DMS79 (cell line): ENCODE data around the gene EHHADH.
"Not testable (repeated sequence)": the region's sequence is repeated elsewhere in the genome, so short reads cannot be mapped to it uniquely, and the experiment has no call there.

Experiments used
- DNase-seq: peaks from one replicate; lab custom pipeline; 2025; lab: John Stamatoyannopoulos, UW

The EHHADH gene

DNA sequence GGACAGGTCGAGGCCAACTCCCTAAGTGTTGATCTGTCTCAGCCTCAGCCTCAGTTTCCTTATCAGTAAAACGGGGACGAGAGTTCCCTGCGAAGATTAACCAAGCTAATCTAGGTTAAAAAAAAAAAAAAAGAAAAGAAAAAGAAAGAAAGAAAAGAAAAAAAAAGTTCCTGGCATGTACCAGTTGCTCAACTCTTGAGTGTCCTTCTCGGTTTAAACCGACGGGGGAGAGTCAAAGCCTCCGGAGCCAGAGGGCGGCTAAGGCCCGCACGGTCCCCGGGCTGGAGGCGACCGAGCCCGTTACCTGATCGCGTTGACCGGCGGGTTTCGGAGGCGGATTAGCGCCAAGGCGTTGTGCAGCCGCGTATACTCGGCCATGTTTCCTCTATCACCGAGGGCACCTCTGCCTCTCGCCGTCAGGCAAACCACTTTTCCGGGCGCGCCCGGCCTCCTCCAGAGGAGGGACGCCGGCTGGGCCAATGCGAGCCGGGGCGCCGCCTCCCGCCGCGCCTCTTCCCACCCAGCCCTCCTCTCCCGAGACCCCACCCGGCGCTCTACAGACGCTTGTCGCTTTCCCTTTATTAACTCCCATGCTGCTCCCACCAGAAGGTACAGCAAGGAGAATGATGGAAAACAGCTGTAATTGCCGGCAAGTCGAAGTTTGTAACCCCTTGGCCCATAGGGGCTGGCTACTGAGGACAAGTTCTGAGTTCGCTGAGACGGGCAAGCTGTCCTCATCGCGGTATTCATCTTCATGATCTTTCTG is at the start of gene EHHADH:
Gene EHHADH, minus strand, starts transcription at position 405 of the 766 bp plus-strand sequence. Its CDS starts 27 bp downstream, at position 378.
- peak; percentile 34 for DNase-seq

DNA sequence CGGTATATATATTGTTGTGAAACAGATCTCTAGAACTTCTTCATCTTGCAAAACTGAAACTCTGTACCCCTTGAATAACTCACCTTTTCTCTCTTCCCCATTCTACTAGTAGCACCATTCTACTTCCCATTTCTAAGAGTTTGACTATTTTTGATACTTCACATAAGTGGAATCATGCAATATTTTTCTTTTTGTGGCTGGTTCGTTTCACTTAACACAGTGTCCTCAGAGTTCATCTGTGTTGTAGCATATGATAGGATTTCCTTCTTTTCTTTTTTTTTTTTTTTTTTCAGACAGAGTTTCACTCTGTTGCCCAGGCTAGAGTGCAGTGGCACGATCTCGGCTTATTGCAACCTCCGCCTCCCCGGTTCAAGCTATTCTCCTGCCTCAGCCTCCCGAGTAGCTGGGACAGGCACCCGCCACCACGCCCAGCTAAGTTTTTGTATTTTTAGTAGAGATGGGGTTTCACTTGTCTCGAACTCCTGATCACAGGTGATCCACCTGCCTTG is 46.1 kb upstream of the EHHADH start:
- DNase-seq, result not testable (repeated sequence)

DNA sequence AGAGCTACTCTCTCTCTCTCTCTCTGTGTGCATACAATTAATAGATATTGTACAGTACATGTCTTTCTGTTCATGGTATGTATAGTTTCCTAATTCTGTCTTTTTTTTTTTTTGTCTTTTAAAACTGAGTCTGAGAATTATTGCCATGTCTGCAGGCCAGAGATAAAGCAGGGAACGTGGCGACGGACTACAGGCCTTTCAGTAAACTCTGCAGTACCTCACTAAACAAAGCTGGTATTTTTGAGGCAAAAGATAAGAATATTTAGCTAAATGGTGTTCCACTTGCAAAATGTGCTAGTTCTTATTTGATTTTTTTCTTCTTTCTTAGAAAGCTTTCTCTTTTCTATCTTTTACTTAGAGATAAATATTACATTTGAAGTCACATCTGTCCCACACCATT is 44.0 kb upstream of the EHHADH start:
- no peak for DNase-seq

DNA sequence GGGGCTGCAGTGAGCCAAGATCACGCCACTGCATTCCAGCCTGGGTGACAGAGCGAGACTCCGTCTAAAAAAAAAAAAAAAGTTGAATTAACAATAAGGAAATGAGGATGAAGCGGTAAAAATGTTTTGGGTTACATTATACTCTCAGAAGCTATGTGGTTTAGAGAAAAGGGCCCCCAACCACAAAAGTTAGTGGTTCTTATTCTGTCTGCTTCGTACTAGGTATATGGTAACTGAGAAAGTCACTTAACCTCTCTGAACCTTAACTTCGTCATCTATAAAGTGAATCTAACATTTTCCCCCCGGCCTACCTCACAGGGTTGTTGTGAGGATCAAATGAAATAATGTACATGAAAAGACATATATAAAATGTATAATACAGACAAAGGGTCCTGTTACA is 38.4 kb upstream of the EHHADH start:
- no peak for DNase-seq

DNA sequence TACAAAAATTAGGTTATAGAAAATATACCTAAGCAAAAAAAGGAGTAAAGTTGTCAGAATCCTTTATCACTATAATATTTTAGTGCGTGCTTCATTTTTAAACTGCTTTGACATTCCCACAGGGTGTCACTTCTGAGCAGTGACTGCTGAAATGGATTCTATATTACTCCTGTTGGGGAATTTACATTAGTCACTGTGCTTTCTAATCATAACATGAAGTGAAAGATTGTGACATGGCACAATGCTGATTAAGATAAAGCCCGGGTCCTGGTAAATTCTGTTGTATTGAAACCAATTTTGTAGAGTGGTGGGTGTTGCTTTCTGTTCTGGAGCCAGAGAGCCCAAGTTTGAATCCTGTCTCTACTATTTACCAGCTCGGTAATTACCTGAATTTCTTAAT is 36.4 kb upstream of the EHHADH start:
- DNase-seq, result no peak

DNA sequence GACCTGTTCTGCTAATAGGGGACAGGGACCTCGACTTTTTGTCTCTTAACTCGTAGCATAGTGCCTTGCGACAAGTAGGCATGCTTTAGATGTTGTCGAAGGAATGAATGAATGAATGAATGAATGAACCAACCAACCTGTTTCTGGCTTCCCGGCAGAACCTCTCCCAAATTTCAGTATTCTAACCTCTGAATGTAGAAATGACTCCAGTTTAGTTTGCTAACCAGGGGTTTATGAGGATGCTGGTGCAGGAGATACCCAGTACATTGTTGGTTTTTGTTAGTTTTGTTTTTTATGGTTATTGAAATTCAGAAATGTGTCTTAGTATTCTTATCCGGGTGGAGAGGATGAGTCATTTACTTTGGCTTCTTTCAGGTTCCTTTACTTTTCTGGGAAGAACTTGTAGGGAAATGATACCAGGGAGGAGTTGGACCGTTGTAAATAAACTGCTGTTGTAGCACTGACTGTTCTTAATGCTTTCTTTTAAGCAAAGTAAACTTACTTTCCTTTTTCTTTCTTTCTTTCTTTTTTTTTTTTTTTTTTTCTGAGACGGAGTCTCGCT is 29.6 kb upstream of the EHHADH start:
- DNase-seq, result no peak

DNA sequence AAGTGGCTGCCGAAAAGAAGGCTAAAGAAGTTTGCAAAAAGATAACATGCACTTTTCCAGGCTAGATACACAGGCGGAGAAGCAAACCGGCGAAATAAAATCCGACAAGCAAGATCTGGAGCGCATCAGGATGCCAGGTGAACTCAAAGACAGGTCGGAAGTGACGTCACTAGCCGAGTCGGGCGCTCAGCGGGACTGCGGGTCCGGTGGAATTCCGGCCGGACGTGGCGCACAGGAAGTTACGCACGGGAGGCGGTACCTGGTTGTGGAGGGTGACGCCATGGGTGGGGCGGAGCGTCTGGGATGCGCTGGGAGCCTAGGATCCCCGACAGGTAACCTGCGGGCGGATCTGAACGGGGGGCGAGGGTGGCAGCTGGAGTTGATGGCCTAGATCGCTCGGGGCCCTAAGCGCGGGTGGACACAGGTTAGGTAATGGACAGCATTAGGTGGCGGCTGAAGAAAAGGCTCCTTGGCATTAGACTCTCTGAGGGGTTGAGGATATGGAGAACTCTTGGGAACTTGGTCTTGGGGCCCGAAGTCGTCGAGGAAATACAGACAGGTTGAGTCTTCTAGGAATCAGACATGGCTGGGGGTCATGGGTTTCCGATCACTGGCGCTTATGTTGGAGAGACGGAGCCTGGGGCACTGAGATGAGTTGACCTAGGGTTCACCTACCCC is 29.0 kb upstream of the EHHADH start:
- DNase-seq, result peak; percentile 94

DNA sequence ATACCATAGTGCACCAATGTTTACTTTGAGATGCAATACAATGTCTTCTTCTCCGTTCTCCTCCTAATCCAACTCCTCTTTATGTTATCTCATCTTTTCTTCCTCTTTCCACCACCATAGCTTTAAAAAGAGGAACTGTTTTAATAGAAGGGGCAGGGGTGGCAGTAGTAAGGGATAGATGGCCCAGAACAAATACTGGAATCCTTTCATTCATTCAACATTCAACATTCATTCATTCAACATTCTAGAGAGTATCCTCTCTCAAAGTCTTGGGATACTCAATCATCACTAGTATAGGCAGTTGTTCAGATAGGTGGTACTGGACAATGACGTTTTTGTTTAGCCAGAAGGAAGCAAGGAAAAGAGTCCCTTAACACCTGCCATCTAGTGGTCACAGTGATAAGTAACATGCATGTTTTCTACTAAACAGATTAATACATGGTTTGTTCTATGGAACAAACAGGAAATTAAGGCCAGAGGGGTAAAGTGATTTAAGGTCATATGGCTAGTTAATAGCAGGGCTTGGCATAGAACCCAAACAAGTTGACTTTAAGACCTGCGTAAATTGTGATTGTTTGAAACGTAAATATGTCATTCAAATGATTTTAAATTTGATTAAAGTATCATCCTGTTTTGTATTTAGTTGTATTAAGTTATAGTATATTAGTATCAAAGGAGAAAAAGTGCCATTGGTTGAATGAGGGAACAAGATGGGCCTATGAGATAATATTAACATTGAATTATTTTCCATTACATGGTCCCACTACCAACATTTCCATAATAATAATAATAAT is 26.9 kb upstream of the EHHADH start:
- DNase-seq, result peak; percentile 6

DNA sequence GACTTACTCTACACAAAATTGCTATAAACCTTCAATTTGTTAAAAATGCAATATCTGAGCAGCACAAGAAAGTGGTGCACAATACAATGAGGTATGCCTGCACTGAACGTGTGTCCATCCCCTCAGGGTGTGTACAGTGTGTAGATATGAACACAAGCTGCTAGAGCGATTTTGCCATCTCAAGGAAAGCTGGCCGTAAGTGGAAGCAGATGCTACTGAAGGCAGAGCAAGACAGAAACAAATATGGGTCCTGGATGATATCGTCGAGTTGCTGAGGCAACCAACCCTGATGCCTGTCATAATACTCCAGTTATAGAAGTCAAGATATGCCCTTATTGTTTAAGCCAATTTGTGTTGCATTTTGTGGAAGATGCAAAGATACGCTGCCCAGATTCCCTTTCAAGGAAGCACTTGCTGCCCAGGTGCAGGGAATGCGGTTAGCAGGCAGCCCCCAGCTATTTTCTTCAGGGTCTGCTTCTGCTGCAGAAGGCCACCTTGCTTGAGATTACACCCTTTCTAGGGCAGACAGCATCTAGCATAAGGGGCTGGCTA is 25.8 kb upstream of the EHHADH start:
- DNase-seq, result no peak

DNA sequence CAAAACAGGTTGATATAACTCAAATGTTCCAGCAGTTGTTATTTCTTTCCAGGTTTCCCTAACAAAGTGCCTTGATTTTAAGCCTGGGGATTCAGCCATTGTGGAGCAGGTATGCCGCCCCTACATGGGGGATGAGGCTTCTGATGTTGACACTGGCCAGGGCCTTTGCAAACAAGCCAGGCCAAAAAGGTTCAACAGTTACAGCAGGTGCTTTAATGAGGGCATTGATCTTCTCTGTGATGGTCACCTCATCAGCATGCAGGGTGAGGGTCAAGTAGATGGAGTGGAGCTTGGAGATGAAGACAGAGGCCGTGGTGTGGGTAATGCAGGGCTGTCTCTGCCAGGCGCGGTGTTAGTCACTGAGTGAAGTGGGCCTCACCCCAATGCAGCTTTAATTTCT is 22.6 kb upstream of the EHHADH start:
- DNase-seq, result no peak

DNA sequence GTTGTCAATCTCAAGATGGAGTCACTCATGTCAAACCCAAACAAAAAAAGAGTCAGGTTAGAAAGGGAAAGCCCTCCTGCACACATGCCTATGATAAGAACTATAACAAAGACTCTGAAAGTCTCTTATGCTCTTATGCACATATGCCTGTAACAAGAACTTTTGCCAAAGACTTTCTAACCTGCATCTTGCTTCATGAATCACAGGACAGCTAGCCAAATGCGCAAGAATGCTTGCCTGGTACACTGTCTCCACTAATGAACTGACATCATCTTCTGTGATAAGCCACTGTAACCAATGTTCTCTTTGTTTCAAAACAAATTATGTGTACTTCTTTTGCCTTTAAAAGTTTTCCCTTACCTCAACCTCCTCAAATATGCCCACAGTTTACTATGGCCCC is 18.2 kb upstream of the EHHADH start:
- DNase-seq, result no peak

DNA sequence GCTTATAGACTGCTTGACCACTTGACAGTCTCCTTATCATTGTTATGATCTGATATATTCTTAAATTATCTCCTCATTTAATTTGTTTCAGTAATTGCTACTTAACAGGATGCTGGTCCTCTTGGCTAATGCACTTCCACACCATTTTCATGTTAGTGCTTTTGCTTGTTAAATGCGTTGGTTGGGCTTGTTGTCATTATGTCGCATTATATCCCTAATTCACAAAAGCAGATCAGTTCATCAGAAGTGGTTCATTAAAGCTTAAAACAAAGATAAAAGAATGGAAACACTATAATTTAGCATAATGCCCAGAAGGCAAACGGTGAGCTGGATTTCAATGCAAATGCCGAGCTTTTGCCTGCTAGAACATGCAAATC is 17.1 kb upstream of the EHHADH start:
- no peak for DNase-seq

DNA sequence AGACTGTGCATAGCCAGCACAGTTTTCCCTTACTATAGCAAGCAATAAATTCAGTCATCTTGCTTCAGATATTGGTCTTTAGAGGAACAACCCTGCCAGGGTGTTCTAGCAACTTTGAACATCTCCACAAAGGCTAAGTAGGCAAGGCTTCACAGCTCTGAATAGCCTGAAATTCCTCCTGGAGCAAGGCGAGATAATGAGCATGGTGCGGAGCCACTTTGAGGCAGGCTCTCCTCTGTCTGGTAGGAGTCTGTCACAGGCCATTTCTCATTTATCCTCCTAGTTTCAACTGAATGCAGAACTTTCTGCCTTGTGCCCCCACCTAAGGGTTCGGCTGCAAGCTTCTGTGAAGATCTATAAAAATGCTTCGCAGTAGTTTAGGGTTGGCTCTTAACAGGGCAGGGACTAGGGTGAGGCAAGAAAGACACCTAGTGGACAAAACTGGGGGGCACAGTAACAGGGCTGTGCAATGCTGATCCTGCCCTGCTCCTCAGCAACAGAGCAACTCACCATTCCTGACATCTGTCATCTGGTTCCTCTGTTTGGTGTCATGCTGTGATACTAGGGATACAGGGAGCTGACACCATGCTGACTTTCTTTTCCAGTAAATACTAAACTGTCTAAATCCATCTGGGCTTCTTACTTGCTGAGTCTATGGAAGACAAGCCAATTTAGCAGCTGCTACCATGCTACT is 16.6 kb upstream of the EHHADH start:
- DNase-seq, result no peak

DNA sequence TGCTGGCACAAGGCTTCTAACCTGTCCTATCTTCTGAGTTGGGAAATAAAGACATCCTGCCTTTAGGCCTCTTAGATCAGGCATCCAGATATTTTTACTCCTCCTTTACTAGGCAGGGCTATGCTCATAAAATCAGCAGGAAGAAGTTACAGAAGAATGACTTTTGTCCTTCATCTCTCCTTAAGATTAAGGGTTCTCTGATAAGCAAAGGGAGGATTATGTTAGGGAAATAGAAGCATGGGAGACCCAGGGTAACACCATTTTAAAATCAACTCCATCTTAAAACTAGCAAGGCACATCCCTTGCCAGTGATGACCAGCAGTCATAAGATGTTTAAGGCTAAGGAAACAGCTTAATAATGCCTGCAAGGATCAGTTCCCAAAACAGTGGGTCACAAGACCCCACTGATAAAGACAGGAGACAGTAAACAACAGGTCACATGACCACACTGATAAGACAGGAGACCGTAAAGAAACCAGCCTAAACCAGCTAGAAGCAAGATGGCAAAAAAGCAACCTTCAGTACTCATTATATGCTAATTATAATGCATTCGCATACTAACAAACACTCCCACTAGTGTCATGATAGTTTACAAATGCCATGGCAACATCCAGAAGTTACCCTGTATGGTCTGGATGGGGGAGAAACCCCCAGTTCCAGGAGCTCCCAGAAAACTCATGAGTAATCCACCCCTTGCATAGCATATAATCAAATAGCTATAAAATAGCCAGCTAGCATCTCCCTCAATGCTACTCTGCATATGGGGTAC is 14.5 kb upstream of the EHHADH start:
- DNase-seq, result no peak

DNA sequence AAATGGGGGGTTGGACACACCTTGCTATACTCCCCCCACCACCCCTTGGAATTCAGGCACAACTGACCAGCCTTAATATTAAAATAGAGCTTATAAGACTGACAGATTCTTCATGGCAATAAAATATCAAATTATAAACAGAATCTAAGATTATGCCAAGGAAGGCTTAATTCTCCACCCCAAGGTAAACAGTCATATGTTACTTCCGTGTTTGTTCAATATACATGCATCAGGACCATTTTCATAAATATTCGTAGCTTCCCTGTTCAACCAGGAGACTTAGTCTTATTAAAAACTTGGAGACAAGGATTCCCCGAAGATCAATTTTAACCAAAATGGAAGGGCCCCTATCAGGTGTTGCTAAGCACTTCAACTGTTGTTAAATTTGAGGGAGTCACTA is 13.3 kb upstream of the EHHADH start:
- no peak for DNase-seq

DNA sequence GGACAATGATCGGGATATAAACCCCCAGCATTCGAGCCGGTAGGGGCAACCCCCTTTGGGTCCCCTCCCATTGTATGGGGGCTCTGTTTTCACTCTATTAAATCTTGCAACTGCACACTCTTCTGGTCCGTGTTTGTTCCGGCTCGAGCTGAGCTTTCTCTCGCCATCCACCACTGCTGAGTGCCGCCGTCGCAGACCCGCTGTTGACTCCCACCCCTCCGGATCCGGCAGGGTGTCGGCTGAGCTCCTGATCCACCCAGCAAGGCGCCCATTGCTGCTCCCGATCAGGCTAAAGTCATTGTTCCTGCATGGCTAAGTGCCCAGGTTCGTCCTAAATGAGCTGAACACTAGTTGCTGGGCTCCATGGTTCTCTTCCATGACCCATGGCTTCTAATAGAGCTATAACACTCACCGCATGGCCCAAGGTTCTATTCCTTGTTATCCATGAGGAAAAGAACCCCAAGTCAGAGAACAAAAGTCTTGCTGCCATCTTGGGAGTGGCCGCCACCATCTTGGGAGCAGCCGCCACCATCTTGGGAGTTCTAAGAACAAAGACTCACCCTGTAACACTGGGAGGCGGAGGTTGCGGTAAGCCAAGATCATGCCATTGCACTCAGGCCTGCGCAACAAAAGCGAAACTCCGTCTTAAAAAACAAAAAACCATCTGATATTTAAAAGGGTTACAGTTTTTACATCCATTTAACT is 11.2 kb upstream of the EHHADH start:
- no peak for DNase-seq

DNA sequence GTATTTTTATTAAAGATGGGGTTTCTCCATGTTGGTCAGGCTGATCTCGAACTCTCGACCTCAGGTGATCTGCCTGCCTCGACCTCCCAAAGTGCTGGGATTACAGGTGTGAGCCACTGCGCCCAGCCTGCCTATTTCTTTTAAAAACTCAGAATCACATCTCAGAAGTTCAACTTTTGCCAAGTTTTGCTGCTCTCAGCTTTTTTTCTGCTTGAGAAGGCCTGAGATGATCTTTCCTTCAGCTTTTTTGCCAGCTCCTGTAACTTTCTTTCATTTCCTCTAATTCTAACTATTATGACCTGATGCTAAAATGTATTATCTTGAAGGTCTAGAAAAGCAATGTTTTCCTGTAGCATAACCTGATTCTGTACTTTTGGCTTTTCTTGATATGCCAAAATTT is 9.6 kb upstream of the EHHADH start:
- no peak for DNase-seq

DNA sequence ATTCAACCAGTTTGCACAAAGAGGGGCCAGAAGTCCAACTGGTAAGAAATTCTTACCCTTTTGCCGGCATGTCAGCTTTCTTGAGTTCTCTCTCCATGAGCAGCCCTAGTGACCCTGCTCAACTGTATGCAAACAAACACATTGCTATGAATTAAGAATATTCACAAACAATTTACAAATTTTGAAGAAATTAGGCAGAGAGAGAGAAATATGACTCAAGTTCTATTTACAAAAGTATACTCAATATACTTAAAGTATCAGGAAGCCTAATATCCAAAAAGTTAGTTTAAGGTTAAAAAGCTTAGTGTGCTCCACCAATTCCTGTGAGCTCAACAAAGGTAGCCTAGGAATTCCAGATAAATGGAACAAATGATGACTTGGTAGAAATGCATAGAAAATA is 3.5 kb upstream of the EHHADH start:
- DNase-seq, result no peak

DNA sequence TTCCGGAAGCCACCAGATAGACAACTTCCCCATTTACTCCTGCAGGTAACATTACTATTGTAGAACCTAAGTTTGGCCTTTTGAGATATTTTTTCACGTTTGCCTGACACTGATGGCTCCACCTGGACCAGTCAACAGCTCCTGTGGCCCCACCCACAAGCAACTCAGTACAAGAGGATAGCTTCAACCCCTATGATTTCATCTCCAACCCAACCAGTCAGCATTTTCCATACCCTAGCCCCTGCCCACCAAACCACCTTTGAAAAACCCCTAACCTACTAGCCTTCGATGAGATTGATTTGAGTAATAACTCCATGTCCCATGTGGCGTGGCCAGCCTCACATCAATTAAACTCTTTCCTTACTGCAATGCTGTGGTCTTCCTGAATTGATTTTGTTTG is 950 bp upstream of the EHHADH start:
- no peak for DNase-seq

DNA sequence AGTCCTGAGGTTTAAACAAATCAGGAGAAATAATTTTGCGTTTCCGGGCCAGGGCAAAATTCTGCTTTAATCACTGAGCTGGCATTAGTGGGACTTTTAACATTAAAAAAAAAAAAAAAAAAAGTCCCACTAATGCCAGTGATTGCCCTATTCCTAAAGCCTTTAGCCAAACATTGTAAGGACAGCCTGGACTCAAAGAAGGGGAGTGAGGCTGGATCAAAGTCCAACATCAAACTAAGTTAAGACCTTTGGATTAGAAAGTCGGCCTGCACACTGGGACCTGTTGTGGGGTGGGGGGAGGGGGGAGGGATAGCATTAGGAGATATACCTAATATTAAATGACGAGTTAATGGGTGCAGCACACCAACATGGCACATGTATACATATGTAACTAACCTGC is 716 bp downstream of the EHHADH start:
- DNase-seq, result not testable (repeated sequence)
